Activated T-cell treated with anti-CD3 and anti-CD28 coated beads, Interleukin-2, amount 50 U/mL, for 72 hours (primary cell): ENCODE results near the gene PGK1. TPM values are rescaled to one million over a fixed set of nuclear protein-coding genes. Genes with fewer than 3 reads are reported as not detected.
"Not testable (repeated sequence)": the region's sequence is repeated elsewhere in the genome, so short reads cannot be mapped to it uniquely, and the experiment has no call there.

Experiments used
- ATAC-seq, 2 donors: fragments of 150-1000 bp; cut with Tn5 transposase; replicated peaks in 1 of 2; 2 replicates each; pipeline ENCODE4 v1.10.0; 2021; ENCODE audit warnings: moderate library complexity in 2 of 2, mild to moderate bottlenecking in 1 of 2
- DNase-seq, 2 donors: peaks; one replicate each; pipeline ENCODE4 v3.0.0; 2021 to 2022; ENCODE audit warnings: mixed read lengths in 1 of 2
- H3K27ac Mint-ChIP-seq: one replicate; pipeline ENCODE4 v1.8.0; 2022; ENCODE audit warnings: mild to moderate bottlenecking, moderate library complexity, mixed read lengths
- H3K27me3 Mint-ChIP-seq: one replicate; pipeline ENCODE4 v1.8.0; 2022; ENCODE audit warnings: low read depth, mixed read lengths
- H3K36me3 Mint-ChIP-seq, 2 donors: one replicate each; pipeline ENCODE4 v1.8.0; 2022; ENCODE audit warnings: mixed read lengths in 2 of 2, mild to moderate bottlenecking in 1 of 2; ENCODE audit not compliant: insufficient read depth in 2 of 2
- H3K4me1 Mint-ChIP-seq: one replicate; pipeline ENCODE4 v1.8.0; 2022; ENCODE audit warnings: low read depth, mixed read lengths
- H3K4me3 Mint-ChIP-seq, 2 donors: one replicate each; pipeline ENCODE4 v1.8.0; 2022; ENCODE audit warnings: mild to moderate bottlenecking in 2 of 2, mixed read lengths in 2 of 2, moderate library complexity in 2 of 2
- H3K9me3 Mint-ChIP-seq, 2 donors: one replicate each; pipeline ENCODE4 v1.8.0; 2022; ENCODE audit warnings: mixed read lengths in 2 of 2
- total RNA-seq, 2 donors: library from RNA; stranded (reverse); gene quantifications; one replicate each; pipeline ENCODE4 v1.2.3, GENCODE V29; 2022

The PGK1 gene
- total RNA-seq, 2 donors from 2014 or later = 345 to 457 TPM

- Mint-ChIP-seq H3K27ac (peak overlapping the region; percentile 67), H3K36me3 (peaks cover 14 to 36% of the 10 kb centered on the region in 2 donors), H3K4me1 (peaks cover 30% of the 10 kb centered on the region), H3K27me3 (no peaks in the 10 kb centered on the region), H3K9me3 (no peaks in the 10 kb centered on the region), H3K4me3 (no peak overlapping the region)
- no peak for ATAC-seq
- DNase-seq = no peak
Observed at GRCh38 chrX:78124307-78124706, 20.3 kb downstream of the PGK1 start.

DNA sequence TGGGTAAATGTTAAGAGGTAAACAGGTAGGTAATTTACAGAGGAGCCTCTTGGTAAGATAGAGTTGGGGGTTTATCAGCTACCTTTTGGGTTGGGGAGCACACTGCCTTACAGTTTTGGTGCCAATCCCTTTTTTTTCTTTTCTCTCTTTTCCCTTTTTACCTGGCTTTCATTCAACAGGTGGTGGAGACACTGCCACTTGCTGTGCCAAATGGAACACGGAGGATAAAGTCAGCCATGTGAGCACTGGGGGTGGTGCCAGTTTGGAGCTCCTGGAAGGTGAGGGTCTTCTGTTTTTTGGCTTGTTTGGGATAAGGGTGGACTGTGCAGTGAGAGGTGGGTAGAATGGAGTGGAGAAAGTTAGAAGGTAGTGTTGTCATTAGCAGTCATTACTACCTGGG, 21.1 kb downstream of the PGK1 start:
- Mint-ChIP-seq H3K9me3 (no peaks in the 10 kb centered on the region), H3K4me3 (no peak overlapping the region), H3K27ac (peak overlapping the region; percentile 67), H3K36me3 (peaks cover 13 to 32% of the 10 kb centered on the region in 2 donors), H3K27me3 (no peaks in the 10 kb centered on the region), H3K4me1 (peaks cover 30% of the 10 kb centered on the region)
- no peak for ATAC-seq
- no peak for DNase-seq

DNA sequence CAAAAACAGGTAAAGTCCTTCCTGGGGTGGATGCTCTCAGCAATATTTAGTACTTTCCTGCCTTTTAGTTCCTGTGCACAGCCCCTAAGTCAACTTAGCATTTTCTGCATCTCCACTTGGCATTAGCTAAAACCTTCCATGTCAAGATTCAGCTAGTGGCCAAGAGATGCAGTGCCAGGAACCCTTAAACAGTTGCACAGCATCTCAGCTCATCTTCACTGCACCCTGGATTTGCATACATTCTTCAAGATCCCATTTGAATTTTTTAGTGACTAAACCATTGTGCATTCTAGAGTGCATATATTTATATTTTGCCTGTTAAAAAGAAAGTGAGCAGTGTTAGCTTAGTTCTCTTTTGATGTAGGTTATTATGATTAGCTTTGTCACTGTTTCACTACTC, 21.7 kb downstream of the PGK1 start:
- H3K9me3 Mint-ChIP-seq, H3K4me3 Mint-ChIP-seq, H3K27me3 Mint-ChIP-seq, ATAC-seq, DNase-seq: not testable (repeated sequence)
- Mint-ChIP-seq H3K4me1 (peaks cover 30% of the 10 kb centered on the region), H3K27ac (peak overlapping the region; percentile 28), H3K36me3 (peaks cover 13 to 32% of the 10 kb centered on the region in 2 donors)

GRCh38 chrX:78129714-78130113, 25.7 kb downstream of the PGK1 start:
- peak overlapping the region; percentile 20 for H3K27ac Mint-ChIP-seq
- no peaks in the 10 kb centered on the region for H3K4me1 Mint-ChIP-seq
- H3K27me3 Mint-ChIP-seq = no peaks in the 10 kb centered on the region
- DNase-seq = no peak
- H3K9me3 Mint-ChIP-seq = no peaks in the 10 kb centered on the region
- peaks cover 3 to 14% of the 10 kb centered on the region in 2 donors for H3K36me3 Mint-ChIP-seq
- no peak overlapping the region for H3K4me3 Mint-ChIP-seq
- no peak for ATAC-seq

DNA sequence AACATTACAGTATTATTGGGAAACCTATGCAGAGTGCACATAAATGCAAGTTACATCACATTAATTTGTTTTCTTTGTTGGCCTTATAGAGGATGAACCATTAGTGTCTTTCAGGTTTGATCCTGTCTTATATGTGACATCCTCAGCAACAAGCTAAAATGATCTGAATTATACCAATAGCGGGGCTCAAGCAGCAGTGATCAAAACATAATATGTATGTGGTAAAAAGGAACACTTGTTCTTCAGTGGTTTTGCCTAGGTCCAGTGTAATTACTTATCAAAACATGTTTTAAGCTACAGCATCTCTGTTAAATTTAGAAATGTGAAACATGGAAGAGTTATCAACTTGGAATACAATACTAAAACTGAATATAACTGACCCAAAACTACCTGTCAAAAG, 26.3 kb downstream of the PGK1 start:
- no peak for ATAC-seq
- Mint-ChIP-seq H3K27ac (peak overlapping the region; percentile 88), H3K9me3 (no peaks in the 10 kb centered on the region), H3K27me3 (no peaks in the 10 kb centered on the region), H3K36me3 (peaks cover 3 to 12% of the 10 kb centered on the region in 2 donors), H3K4me3 (no peak overlapping the region), H3K4me1 (no peaks in the 10 kb centered on the region)
- DNase-seq = no peak

GRCh38 chrX:78131117-78131516, 27.1 kb downstream of the PGK1 start:
- ATAC-seq (no peak), DNase-seq (no peak)
- H3K9me3 Mint-ChIP-seq = no peaks in the 10 kb centered on the region
- H3K4me3 Mint-ChIP-seq = no peak overlapping the region
- no peaks in the 10 kb centered on the region for H3K4me1 Mint-ChIP-seq
- H3K27me3 Mint-ChIP-seq = no peaks in the 10 kb centered on the region
- H3K27ac Mint-ChIP-seq = peak overlapping the region; percentile 88
- peaks cover 0 to 9% of the 10 kb centered on the region in 2 donors for H3K36me3 Mint-ChIP-seq

- ATAC-seq (no peak), DNase-seq (no peak)
- Mint-ChIP-seq H3K27ac (no peak overlapping the region), H3K9me3 (no peaks in the 10 kb centered on the region), H3K4me3 (no peak overlapping the region), H3K4me1 (peaks cover 8% of the 10 kb centered on the region), H3K27me3 (no peaks in the 10 kb centered on the region), H3K36me3 (peaks cover 0 to 2% of the 10 kb centered on the region in 2 donors)
Observed at GRCh38 chrX:78133238-78133960, 29.4 kb downstream of the PGK1 start.

- H3K9me3 Mint-ChIP-seq = peaks cover 4% of the 10 kb centered on the region in 2 donors
- H3K4me3 Mint-ChIP-seq = peak within 1 kb of the TSS; percentile 83 to 92
- peak within 1 kb of the TSS; percentile 65 for H3K27ac Mint-ChIP-seq
- H3K27me3 Mint-ChIP-seq = no peaks in the 10 kb centered on the region
- DNase-seq = peak; percentile 85 to 88
- peak; percentile 95 to 98 for ATAC-seq
- H3K36me3 Mint-ChIP-seq = peaks cover 0 to 5% of the 10 kb centered on the region in 2 donors
- H3K4me1 Mint-ChIP-seq = peaks cover 14% of the 10 kb centered on the region
Observed at GRCh38 chrX:78139160-78140123, 35.4 kb downstream of the PGK1 start, which contains the start of gene TAF9B. TAF9B (minus strand) TSS chrX:78139650; CDS start chrX:78139611, 39 bp downstream.

DNA sequence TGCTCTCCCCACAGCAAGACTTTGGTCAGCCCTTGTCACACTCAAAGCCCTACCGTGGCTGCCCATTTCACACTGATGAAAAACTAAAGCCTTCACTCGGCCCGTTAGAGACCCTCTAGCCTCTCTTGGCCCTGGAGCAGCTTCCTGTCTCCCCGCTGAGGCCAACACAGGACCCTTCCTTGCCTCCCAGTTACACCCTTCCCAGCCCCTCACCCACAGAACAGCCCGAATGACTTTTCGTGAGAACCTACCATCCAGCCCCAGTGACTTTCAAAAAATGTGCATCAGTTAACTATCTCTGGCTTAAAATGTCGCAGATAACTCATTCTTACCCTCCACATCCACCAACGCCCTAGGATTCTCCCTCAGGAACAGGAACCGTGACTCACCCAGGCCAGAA, 36.2 kb downstream of the PGK1 start:
- Mint-ChIP-seq H3K4me3 (peak overlapping the region; percentile 83 to 92), H3K27ac (peak overlapping the region; percentile 41), H3K9me3 (peaks cover 4% of the 10 kb centered on the region in 2 donors), H3K36me3 (peaks cover 0 to 5% of the 10 kb centered on the region in 2 donors), H3K27me3 (no peaks in the 10 kb centered on the region), H3K4me1 (peaks cover 14% of the 10 kb centered on the region)
- no peak for DNase-seq
- ATAC-seq = no peak

- not testable (repeated sequence) for H3K27me3 Mint-ChIP-seq, H3K4me1 Mint-ChIP-seq, ATAC-seq, H3K9me3 Mint-ChIP-seq, DNase-seq, H3K27ac Mint-ChIP-seq, H3K4me3 Mint-ChIP-seq
- H3K36me3 Mint-ChIP-seq = peaks cover 8 to 12% of the 10 kb centered on the region in 2 donors
Observed at GRCh38 chrX:78147002-78147540, 43.0 kb downstream of the PGK1 start.

DNA sequence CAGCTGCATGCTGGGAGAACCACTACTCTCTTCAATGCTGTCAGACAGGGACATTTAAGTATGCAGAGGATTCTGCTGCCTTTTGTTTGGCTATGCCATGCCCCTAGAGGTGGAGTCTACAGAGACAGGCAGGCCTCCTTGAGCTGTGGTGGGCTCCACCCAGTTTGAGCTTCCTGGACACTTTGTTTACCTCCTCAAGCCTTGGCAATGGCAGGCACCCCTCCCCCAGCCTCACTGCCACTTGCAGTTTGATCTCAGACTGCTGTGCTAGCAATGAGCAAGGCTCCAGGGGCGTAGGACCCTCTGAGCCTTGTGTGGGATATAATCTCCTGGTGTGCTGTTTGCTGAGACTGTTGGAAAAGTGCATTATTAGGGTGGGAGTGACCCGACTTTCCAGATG, 53.3 kb downstream of the PGK1 start:
- not testable (repeated sequence) for H3K4me1 Mint-ChIP-seq
- peaks cover 22% of the 10 kb centered on the region for H3K27me3 Mint-ChIP-seq

DNA sequence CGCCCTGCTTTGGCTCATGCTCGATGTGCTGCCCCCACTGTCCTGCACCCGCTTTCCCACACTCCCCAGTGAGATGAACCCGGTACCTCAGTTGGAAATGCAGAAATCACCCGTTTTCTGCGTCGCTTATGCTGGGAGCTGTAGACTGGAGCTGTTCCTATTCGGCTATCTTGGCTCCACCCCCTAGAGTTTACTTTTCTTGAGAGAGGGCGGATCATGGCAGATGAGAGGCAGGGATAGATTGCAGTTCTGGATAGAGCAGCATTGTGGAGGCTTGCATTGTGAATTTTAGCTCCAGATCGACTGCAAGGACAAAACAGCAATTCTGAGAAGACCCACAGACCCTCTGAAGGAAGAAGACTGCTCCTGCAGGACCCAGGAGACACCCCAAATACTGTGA, 53.8 kb downstream of the PGK1 start:
- H3K4me3 Mint-ChIP-seq, DNase-seq, H3K9me3 Mint-ChIP-seq, H3K27ac Mint-ChIP-seq, ATAC-seq, H3K4me1 Mint-ChIP-seq, H3K36me3 Mint-ChIP-seq: not testable (repeated sequence)
- peaks cover 25% of the 10 kb centered on the region for H3K27me3 Mint-ChIP-seq

More for the DNA sequence above, 53.3 kb downstream of the PGK1 start:
- not testable (repeated sequence) for H3K4me3 Mint-ChIP-seq, H3K36me3 Mint-ChIP-seq, ATAC-seq, DNase-seq, H3K9me3 Mint-ChIP-seq, H3K27ac Mint-ChIP-seq

GRCh38 chrX:78160711-78161110, 56.7 kb downstream of the PGK1 start:
- not testable (repeated sequence) for ATAC-seq, H3K36me3 Mint-ChIP-seq, H3K4me3 Mint-ChIP-seq, DNase-seq, H3K27ac Mint-ChIP-seq, H3K9me3 Mint-ChIP-seq, H3K4me1 Mint-ChIP-seq
- H3K27me3 Mint-ChIP-seq = peaks cover 22% of the 10 kb centered on the region
